Skeletal muscle tissue (tissue), 4 donors: ENCODE data around the gene TMC8. TPM values are rescaled to one million over a fixed set of nuclear protein-coding genes. Genes with fewer than 3 reads are reported as not detected.
"Not testable (repeated sequence)": the region's sequence is repeated elsewhere in the genome, so short reads cannot be mapped to it uniquely, and the experiment has no call there.

Experiments
- H3K27ac ChIP-seq: one replicate; pipeline ENCODE4 v1.7.0; 2013; ENCODE audit warnings: mild to moderate bottlenecking, low read depth, low read length, inconsistent platforms
- H3K27me3 ChIP-seq, 3 donors: one replicate each; pipeline ENCODE4 v1.7.0; 2013; ENCODE audit warnings: low read length in 3 of 3; ENCODE audit not compliant: control insufficient read depth in 3 of 3, insufficient read depth in 3 of 3
- H3K36me3 ChIP-seq, 3 donors: one replicate each; pipeline ENCODE4 v1.7.0; 2013; ENCODE audit warnings: low read length in 3 of 3; ENCODE audit not compliant: control insufficient read depth in 3 of 3, insufficient read depth in 3 of 3
- H3K4me1 ChIP-seq, 3 donors: one replicate each; pipeline ENCODE4 v1.7.0; 2013; ENCODE audit warnings: low read length in 3 of 3, mild to moderate bottlenecking in 3 of 3; ENCODE audit not compliant: control insufficient read depth in 3 of 3, insufficient read depth in 3 of 3
- H3K4me3 ChIP-seq, 3 donors: one replicate each; pipeline ENCODE4 v1.7.0; 2013; ENCODE audit warnings: low read length in 3 of 3
- H3K9ac ChIP-seq, 3 donors: one replicate each; pipeline ENCODE4 v1.7.0; 2013; ENCODE audit warnings: low read length in 3 of 3, mild to moderate bottlenecking in 3 of 3, moderate library complexity in 2 of 3, low read depth in 1 of 3
- H3K9me3 ChIP-seq, 3 donors: one replicate each; pipeline ENCODE4 v1.7.0; 2013; ENCODE audit warnings: low read length in 3 of 3; ENCODE audit not compliant: control insufficient read depth in 3 of 3
- total RNA-seq: library from RNA; depleted of rRNA; stranded (reverse); fragments of >200 nt; gene quantifications from one replicate; pipeline ENCODE4 v1.2.3, GENCODE V29; 2014
- donor health status: Osteomylitis.

Gene TMC8
- total RNA-seq, 1 donor from 2014 or later = 7.8 TPM

GRCh38 chr17:78170692-78171590 lies 40.4 kb downstream of the TMC8 start:
- peaks cover 11 to 14% (median 14%) of the 10 kb centered on the region in 3 donors for H3K36me3 ChIP-seq
- peaks cover 64 to 75% (median 70%) of the 10 kb centered on the region in 3 donors for H3K4me1 ChIP-seq
- H3K9ac ChIP-seq = peak overlapping the region in 2 of 3 donors; percentile 47 to 80
- peak overlapping the region; percentile 99 for H3K27ac ChIP-seq
- no peaks in the 10 kb centered on the region for H3K9me3 ChIP-seq
- H3K4me3 ChIP-seq = no peak overlapping the region
- H3K27me3 ChIP-seq = no peaks in the 10 kb centered on the region

- Histone ChIP-seq H3K4me1 (peaks cover 72 to 83% (median 78%) of the 10 kb centered on the region in 3 donors), H3K4me3 (peak overlapping the region in 2 of 3 donors; percentile 19 to 45)
Observed at GRCh38 chr17:78171591-78172248, 41.1 kb downstream of the TMC8 start.

DNA sequence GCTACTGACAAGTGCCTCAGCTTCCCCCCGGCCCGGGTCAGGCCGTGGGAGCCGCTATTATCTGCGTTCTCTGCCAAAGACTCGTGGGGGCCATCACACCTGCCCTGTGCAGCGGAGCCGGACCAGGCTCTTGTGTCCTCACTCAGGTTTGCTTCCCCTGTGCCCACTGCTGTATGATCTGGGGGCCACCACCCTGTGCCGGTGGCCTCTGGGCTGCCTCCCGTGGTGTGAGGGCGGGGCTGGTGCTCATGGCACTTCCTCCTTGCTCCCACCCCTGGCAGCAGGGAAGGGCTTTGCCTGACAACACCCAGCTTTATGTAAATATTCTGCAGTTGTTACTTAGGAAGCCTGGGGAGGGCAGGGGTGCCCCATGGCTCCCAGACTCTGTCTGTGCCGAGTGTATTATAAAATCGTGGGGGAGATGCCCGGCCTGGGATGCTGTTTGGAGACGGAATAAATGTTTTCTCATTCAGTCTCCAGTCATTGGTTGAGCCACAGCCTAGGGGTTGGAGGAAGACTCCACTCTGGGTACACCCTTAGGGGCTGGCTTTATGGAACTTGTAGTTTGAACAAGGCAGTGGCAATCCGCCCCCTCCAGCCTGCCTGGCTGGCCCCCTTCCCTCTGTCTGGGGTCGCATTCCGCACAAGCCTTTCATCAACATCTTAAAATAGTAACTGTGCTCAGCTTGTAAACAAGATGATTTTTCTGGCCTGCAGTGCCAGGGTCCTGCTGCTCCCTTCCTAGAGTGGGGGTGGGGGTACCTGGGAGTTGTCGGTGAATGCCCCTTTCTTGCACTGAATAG lies 41.9 kb downstream of the TMC8 start:
- no peaks in the 10 kb centered on the region for H3K9me3 ChIP-seq
- H3K27me3 ChIP-seq = no peaks in the 10 kb centered on the region
- peak overlapping the region; percentile 99 for H3K27ac ChIP-seq
- H3K9ac ChIP-seq = peak overlapping the region; percentile 47 to 80 (median 68)
- H3K36me3 ChIP-seq = peaks cover 11 to 14% (median 14%) of the 10 kb centered on the region in 3 donors
- peak overlapping the region; percentile 30 to 45 (median 35) for H3K4me3 ChIP-seq
- H3K4me1 ChIP-seq = peaks cover 74 to 86% (median 80%) of the 10 kb centered on the region in 3 donors

More at GRCh38 chr17:78171591-78172248, 41.1 kb downstream of the TMC8 start:
- peak overlapping the region in 2 of 3 donors; percentile 47 to 80 for H3K9ac ChIP-seq
- not testable (repeated sequence) for H3K9me3 ChIP-seq, H3K27me3 ChIP-seq
- H3K27ac ChIP-seq = peak overlapping the region; percentile 99
- H3K36me3 ChIP-seq = peaks cover 11 to 14% (median 14%) of the 10 kb centered on the region in 3 donors

- Histone ChIP-seq H3K9ac (peak overlapping the region; percentile 47 to 80 (median 68)), H3K4me3 (peak overlapping the region; percentile 30 to 45 (median 35)), H3K9me3 (no peaks in the 10 kb centered on the region), H3K4me1 (peaks cover 70 to 82% (median 76%) of the 10 kb centered on the region in 3 donors), H3K27ac (peak overlapping the region; percentile 99), H3K27me3 (no peaks in the 10 kb centered on the region), H3K36me3 (peaks cover 11 to 14% (median 14%) of the 10 kb centered on the region in 3 donors)
Observed at GRCh38 chr17:78173097-78173715, 42.6 kb downstream of the TMC8 start.

GRCh38 chr17:78174346-78174869 lies 43.8 kb downstream of the TMC8 start:
- H3K36me3 ChIP-seq = peaks cover 11 to 14% (median 14%) of the 10 kb centered on the region in 3 donors
- no peaks in the 10 kb centered on the region for H3K27me3 ChIP-seq
- H3K4me1 ChIP-seq = peaks cover 72 to 81% (median 73%) of the 10 kb centered on the region in 3 donors
- H3K4me3 ChIP-seq = peak overlapping the region; percentile 67 to 70 (median 68)
- peak overlapping the region; percentile 99 for H3K27ac ChIP-seq
- H3K9me3 ChIP-seq = no peaks in the 10 kb centered on the region
- H3K9ac ChIP-seq = peak overlapping the region; percentile 60 to 83 (median 80)

DNA sequence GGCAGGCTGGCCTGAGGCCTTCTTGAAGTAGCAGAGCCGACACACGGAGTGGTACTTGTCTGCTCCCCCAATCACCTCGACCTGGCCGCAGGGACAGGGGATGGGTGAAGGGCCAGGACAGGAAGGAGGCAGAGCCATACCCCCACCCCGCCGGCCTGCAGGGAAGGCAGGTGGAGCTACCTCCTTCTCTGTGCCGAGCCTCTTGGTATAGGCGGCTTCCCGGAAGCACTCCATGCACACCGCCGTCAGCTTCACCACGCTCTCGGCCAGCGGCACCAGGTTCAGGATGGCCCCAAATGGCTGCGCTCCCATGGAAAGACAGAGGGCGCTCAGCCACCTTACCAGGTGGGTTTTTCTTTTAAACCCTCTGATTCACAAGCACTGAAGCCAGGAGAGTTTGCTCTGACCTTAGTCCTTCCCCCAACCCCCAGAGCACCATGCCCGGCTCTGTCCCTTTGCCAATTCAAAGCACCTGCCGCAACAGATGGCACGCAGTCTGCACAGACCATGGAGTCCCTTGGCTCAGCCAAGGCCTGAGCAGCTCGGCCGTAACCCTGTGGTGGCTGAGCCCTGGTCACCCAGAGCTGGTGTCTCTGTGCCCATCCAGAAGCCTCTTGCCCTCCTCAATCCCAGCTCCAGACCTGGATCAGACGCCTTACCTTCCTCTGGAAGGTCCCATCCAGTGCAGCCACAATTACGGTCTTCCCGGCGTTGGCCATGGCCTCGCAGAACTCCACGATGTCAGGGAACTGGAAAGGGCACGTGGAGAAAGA lies 44.5 kb downstream of the TMC8 start:
- peaks cover 11 to 14% (median 14%) of the 10 kb centered on the region in 3 donors for H3K36me3 ChIP-seq
- H3K4me1 ChIP-seq = peaks cover 66 to 80% (median 73%) of the 10 kb centered on the region in 3 donors
- H3K4me3 ChIP-seq = peak overlapping the region; percentile 67 to 70 (median 68)

DNA sequence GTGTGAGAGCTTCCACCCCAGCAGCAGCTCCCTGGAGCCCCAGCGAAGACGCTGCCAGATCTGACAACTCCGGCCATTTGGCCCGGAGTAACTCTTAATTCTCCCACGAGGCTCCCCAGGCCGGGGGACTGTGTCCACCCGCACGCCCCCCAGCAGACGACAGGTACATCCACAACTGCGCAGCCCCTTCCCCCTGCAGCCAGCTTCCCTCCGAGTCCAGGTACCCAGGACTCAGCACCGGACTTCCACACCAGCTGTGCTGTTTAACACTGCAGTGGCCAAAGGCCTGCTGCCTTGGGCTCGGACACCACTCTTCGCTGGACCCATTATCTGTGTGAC lies 45.0 kb downstream of the TMC8 start:
- Histone ChIP-seq H3K36me3 (peaks cover 10 to 14% (median 13%) of the 10 kb centered on the region in 3 donors), H3K4me1 (peaks cover 62 to 78% (median 74%) of the 10 kb centered on the region in 3 donors), H3K27ac (peak overlapping the region; percentile 99), H3K9ac (peak overlapping the region; percentile 60 to 83 (median 80)), H3K9me3 (no peaks in the 10 kb centered on the region), H3K4me3 (peak overlapping the region; percentile 67 to 70 (median 68)), H3K27me3 (no peaks in the 10 kb centered on the region)

More for the DNA sequence above, 44.5 kb downstream of the TMC8 start:
- H3K9ac ChIP-seq = peak overlapping the region; percentile 60 to 83 (median 80)
- no peaks in the 10 kb centered on the region for H3K27me3 ChIP-seq
- H3K9me3 ChIP-seq = no peaks in the 10 kb centered on the region
- H3K27ac ChIP-seq = peak overlapping the region; percentile 99

GRCh38 chr17:78176548-78177025 lies 46.0 kb downstream of the TMC8 start:
- Histone ChIP-seq H3K27ac (peak overlapping the region; percentile 99), H3K9ac (peak overlapping the region in 1 of 3 donors; percentile 80), H3K4me3 (no peak overlapping the region), H3K4me1 (peaks cover 53 to 71% (median 69%) of the 10 kb centered on the region in 3 donors), H3K36me3 (peaks cover 1 to 7% (median 6%) of the 10 kb centered on the region in 3 donors), H3K27me3 (no peaks in the 10 kb centered on the region), H3K9me3 (no peaks in the 10 kb centered on the region)
